SW 1271 (cell line): Measurements from ENCODE around the gene CYP4F12.

Experiments used
- DNase-seq, 2 experiments: peaks; one replicate each; lab custom pipeline; 2025; lab: John Stamatoyannopoulos, UW

Gene CYP4F12

GRCh38 chr19:15714638-15715037 is 41.8 kb downstream of the CYP4F12 start:
- DNase-seq, result no peak

- no peak for DNase-seq
These were observed 42.8 kb downstream of the CYP4F12 start for GRCh38 chr19:15715642-15716041.

- no peak for DNase-seq
These were observed 44.9 kb downstream of the CYP4F12 start for GRCh38 chr19:15717809-15718208.

- no peak for DNase-seq
These were observed 48.4 kb downstream of the CYP4F12 start for GRCh38 chr19:15721268-15721667.

GRCh38 chr19:15722956-15723355 is 50.1 kb downstream of the CYP4F12 start:
- DNase-seq, result no peak

GRCh38 chr19:15727724-15728123 is 54.8 kb downstream of the CYP4F12 start, which contains the start of gene OR10H2:
Gene OR10H2, plus strand, starts transcription at chr19:15728024. Its CDS starts 20 bp downstream, at chr19:15728044.
- DNase-seq, result no peak

GRCh38 chr19:15730538-15730937 is 57.7 kb downstream of the CYP4F12 start:
- DNase-seq, result no peak

GRCh38 chr19:15732388-15732787 is 59.5 kb downstream of the CYP4F12 start:
- DNase-seq, result no peak

GRCh38 chr19:15733895-15734294 is 61.0 kb downstream of the CYP4F12 start:
- no peak for DNase-seq

GRCh38 chr19:15737722-15738121 is 64.8 kb downstream of the CYP4F12 start, which contains the start of gene OR10H3:
Gene OR10H3, plus strand, starts transcription at chr19:15737985. Its CDS starts 3,408 bp downstream, at chr19:15741393.
- DNase-seq, result no peak

GRCh38 chr19:15740785-15741184 is 67.9 kb downstream of the CYP4F12 start:
- no peak for DNase-seq
